GM19328 (cell line): Measurements from ENCODE around the gene CD14.
"Not testable (repeated sequence)": the region's sequence is repeated elsewhere in the genome, so short reads cannot be mapped to it uniquely, and the experiment has no call there.

ENCODE experiments used
- ATAC-seq: cut with Tn5 transposase; IDR thresholded peaks from one replicate; pipeline ENCODE4 v1.9.1; 2021; ENCODE audit warnings: mild to moderate bottlenecking, moderate library complexity; ENCODE audit not compliant: unreplicated experiment

CD14 gene

DNA sequence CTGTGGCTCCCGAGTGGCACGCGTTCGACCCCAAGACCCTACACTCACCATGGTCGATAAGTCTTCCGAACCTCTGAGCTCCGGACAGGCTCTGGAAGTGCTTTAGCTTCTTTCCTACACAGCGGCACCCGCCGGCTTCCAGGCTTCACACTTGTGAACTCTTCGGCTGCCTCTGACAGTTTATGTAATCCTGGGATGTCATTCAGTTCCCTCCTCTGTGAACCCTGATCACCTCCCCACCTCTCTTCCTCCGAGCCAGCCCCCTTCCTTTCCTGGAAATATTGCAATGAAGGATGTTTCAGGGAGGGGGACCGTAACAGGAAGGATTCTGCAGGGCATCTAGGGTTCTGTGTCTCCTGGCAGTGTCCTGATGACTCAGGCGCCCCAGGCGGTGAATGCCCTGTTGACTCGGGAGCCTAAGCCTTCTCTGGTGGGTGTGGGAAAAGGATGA, at the start of gene CD14:
Gene CD14, minus strand, starts transcription at position 155 of the 451 bp plus-strand sequence. Its CDS starts 104 bp downstream, at position 51.
- no peak for ATAC-seq

DNA sequence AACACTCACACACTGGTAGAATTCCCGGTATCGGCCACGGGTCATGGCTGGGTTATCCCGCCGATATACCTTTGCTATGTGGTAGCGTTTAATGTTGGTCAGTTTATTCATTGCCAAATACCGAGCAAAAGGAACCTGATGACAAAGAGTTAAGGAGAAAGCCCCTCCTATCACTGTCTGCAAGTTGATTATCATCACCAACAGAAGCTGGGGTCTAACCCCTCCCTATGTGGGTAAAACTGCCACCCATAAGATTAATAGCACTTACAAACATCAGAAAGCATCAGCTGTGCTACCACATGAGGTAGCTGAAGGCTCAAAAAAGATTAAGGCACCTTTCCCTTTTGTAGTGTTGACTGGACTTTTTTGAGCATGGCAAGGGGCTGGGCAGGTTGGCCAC, 46.0 kb upstream of the CD14 start:
- ATAC-seq: no peak

GRCh38 chr5:140677947-140678346, 45.0 kb upstream of the CD14 start:
- ATAC-seq: no peak

DNA sequence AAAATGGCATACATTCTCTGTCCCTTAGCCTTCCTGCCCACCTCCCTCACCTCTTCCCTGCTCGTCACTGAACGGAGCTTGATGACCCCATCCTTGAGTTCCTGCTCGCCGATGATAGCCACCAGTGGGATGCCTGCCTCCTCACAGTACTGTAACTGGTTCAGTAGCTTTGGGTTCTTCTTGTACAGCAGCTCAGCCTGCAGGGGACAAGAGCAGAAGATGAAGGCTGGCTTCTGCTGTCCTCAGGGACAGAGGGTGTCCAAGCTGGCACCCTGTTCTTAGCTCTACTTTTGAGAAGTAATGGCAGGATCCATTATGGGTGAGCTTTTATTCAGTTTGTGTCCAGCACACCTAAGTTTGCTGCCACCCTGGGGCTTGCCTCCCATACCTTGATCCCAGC, 41.7 kb upstream of the CD14 start:
- ATAC-seq: no peak

DNA sequence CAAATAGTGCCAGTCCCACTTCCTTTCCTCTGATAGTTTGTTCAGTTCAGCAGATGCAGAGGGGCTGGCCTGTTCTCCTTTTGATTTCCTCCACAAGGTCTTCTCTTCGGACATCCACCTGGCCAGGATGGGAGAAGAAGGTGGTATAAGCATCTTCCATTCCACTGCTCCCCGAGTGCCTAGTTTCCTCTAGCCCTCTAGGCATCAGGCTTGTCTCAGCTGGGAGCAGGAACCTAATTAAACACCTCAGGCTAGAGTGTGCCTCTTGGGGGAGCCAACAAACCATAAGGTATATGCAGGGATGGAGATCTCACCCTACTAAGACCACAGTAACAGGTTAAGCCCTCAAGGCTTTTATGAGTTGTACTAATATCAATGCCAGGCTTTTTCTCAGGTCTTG, 41.2 kb upstream of the CD14 start:
- no peak for ATAC-seq

DNA sequence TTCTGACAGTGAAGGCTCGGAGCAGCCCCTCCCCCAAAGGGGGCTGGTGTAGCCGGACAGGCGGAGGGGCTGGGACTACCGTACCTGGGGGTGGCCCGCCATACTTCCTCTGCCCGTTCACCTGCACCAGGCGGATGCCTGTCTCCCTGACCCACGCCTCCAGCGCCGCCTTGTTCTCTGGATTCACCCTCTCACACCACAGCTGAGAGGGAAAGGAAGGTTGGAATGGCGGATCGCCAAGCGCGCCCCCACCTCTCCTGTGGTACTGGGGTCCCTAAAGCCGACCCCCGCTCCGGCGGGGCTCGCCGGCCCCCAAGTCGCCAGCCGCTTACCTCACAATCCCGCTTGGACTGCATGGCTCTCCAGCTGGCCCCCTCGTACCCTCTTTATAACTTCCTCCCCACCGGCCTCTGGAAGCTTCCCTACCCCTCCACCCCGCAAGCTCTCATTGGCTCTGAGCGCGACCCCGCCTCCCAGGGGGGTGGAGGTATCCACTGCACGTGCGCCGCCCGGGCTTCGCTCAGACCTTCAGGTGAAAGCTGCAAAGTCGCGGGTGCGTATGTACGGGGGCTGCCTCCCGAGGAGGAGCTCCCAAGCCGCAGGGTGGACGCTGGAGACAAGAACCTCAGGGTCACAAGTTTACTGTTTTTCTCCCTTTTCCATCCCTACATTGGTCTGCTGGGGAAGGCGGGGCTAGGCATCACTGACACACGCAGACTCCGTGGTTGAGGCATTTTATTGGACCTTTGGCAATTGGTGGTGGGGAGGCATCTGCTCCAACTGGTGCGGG, 40.4 kb upstream of the CD14 start, which contains the start of gene DND1:
Gene DND1, minus strand, starts transcription at position 390 of the 790 bp plus-strand sequence. Its CDS starts 34 bp downstream, at position 356.
- ATAC-seq: no peak

GRCh38 chr5:140672455-140673186, 39.6 kb upstream of the CD14 start:
- ATAC-seq: no peak

DNA sequence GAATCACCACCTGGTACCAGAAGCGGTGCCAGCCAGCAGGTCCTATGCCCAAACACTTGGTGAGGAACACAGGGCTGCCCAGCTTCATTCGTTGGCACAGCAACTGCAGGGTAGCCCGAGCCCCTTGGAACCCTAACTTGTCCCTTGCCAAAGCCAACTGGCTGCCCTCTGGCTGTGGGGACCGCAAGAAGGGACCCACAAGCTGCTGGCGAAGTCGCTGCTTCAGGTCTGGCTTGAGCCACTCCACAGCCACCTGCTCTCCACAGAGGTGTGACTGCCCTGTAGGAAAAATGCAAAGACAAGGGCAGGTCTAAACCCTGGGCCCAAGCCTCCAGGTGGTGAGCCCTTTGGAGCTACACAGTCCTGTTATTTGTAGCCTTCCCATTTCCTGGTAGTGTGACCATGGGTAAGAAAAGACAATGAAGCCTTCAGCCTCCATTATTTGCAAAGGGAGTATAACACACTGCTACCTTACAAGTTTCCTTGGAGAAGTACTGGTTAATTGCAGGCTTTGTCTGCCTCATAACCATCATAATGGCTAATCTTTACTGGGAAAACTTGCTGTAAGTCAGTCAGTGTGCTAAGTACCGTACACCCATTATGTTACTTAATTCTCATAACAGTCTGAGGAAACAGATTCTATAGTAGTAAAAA, 38.6 kb upstream of the CD14 start:
- no peak for ATAC-seq

DNA sequence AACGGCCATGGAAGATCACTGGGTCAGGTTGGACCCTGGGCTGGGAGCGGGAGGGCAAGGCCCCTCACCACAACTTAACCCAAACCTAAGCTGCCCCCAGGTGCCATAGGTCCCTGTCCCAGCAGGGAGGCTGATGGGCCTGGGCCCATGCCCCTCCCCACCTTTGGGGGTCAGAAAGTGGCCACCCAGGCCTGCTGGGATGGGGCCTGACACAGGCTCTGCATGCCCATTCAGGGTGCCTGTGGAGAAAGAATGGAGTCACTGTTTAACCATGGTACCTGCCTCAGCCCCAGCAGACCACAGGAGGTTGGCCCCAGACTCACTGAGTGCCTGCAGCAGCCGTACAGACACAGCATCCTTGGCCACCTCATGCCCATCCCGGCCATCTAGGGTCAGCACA, 38.1 kb upstream of the CD14 start:
- not testable (repeated sequence) for ATAC-seq

GRCh38 chr5:140664359-140665119, 31.6 kb upstream of the CD14 start, which contains the start of gene WDR55:
Gene WDR55 (plus strand): TSS chr5:140664904. CDS start chr5:140664913, 9 bp downstream.
- peak; percentile 98 for ATAC-seq

DNA sequence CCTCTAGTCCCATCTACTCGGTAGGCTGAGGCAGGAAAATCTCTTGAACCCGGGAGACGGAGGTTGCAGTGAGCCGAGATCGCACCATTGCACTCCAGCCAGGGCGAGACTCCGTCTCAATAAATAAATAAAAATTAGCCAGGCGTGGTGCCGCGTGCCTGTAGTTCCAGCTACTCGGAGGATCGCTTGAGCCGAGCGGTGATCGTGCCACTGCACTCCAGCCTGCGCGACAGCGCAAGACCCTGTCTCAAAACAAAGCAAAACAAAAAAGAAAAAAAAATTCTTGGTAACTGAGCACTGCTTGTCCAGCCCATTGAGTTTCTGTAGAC, 31.0 kb upstream of the CD14 start:
- no peak for ATAC-seq

- ATAC-seq: not testable (repeated sequence)
Observed at GRCh38 chr5:140660371-140660770, 27.4 kb upstream of the CD14 start.

DNA sequence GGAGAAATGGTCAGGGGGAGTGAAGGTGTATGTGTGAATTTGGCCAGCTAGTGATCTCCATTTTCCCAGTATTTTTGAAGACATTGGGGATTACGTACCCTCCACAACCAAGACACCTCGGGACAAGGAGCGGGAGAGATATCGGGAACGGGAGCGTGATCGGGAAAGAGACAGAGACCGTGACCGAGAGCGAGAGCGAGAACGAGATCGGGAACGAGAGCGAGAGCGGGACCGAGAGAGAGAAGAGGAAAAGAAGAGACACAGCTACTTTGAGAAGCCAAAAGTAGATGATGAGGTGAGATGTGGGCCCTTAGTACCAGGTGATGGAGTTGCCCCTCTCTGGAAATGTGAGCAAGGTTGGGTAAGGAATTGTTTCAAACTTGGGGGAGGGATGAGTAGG, 25.9 kb upstream of the CD14 start:
- no peak for ATAC-seq

- ATAC-seq: peak; percentile 7
Observed at GRCh38 chr5:140647042-140647419, 14.1 kb upstream of the CD14 start.

DNA sequence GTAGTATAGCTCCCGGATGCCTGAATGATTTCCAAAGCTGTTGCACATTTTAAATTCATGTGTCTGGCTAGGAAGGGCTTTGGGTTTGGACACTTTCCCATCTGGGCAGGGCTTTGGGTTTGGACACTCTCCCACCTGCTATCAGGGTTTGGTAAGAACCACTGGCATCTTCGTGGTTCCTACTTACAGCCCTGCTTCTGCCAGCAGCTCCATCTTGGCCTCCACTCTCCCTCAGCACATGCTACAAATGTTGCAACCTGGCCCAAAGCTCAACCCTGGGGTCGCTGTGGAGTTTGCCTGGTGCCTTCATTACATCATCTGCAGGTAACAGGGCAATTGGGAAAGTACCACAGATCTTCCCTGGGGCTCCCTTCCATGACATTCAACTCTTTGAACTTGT, 9.7 kb upstream of the CD14 start:
- ATAC-seq: no peak

GRCh38 chr5:140641716-140642115, 8.7 kb upstream of the CD14 start:
- ATAC-seq: no peak

DNA sequence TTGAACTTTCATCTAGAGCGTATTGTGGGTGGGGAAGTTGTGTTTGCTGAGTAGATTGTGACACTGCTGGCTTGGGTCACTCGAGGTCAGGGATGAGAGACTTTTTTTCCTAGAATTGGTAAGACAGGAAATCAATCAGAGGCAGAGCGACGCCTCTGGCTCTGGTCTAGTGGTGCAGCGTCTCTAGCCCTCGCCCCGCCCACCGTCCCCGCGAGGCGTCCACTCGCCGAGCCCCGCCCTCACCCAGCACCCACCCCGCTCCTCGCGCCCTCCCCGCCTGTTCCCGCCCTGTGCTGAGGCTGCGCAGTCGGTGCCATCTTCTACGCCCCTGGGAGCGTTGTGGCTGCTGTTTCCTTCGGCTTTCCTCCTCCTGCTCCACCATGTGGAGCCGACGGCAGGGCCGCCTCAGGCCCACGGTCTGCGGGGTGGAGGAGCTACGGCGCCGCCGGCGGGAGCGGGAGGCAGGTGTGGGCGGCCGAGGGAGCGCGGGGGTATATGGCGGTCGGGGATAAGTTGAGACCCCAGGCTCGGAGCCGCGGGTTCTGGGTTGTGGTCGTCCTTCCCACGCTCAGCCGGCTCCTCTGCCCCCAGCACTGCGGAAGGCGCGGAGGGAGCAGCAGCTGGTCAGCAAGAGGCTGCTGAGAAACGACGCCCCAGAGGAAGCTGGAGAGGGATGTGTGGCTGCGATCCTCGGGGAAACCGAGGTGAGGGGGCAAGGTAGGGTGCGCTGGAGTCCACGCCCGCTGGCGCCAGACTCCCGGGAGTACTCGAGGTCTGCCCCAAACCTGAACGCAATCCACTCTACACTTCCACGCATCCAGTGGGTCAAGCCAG, 6.4 kb upstream of the CD14 start, which contains the start of gene TMCO6:
Gene TMCO6, plus strand, starts transcription at position 304 of the 834 bp plus-strand sequence. Its CDS starts 77 bp downstream, at position 381.
- ATAC-seq: peak; percentile 97

DNA sequence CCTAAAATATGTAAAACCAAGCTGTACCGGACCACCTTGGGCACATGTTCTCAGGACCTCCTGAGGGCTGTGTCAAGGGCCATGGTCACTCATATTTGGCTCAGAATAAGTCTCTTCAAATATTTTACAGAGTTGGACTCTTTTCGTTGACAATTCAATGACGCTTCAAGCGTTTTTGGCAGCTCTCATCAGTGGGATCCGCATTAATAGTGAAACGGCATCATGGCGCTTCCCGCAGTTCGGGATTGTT, 5.8 kb upstream of the CD14 start:
- ATAC-seq: not testable (repeated sequence)

GRCh38 chr5:140637371-140638100, 4.6 kb upstream of the CD14 start:
- no peak for ATAC-seq
